HL-60 (cell line): Measurements from ENCODE around the gene TMEM263.

ENCODE experiments used
- DNase-seq, 2 experiments: peaks; one replicate each; pipeline ENCODE4 v3.0.0-alpha.2; 2010 to 2020; ENCODE audit warnings: low read depth in 1 of 2, low spot score in 1 of 2
- H3K27ac ChIP-seq: fragments of 250-450 bp; sonication (Bioruptor Pico); replicated peaks from 2 replicates; pipeline ENCODE4 v1.5.1; 2020; ENCODE audit warnings: mild to moderate bottlenecking, moderate library complexity
- H3K27me3 ChIP-seq: fragments of 250-450 bp; sonication (Bioruptor Pico); 2 replicates; pipeline ENCODE4 v1.5.1; 2021; ENCODE audit warnings: mild to moderate bottlenecking, moderate library complexity; ENCODE audit not compliant: insufficient read depth, poor library complexity, severe bottlenecking
- H3K4me3 ChIP-seq: replicated peaks from 2 replicates; pipeline ENCODE4 v1.5.1; 2011; ENCODE audit warnings: mild to moderate bottlenecking, control low read depth, low read length; ENCODE audit not compliant: insufficient read depth
- CTCF ChIP-seq: IDR thresholded peaks from one replicate; pipeline ENCODE4 v1.5.1; 2011; ENCODE audit warnings: low read length, control low read depth, inconsistent platforms; ENCODE audit not compliant: insufficient read depth
- GABPA ChIP-seq: IDR thresholded peaks from 2 replicates; pipeline ENCODE4 v1.6.1; 2012; ENCODE audit warnings: low read depth
- POLR2AphosphoS5 ChIP-seq: IDR thresholded peaks from 2 replicates; pipeline ENCODE4 v1.6.1; 2012; ENCODE audit warnings: low read depth
- SPI1 ChIP-seq: IDR thresholded peaks from 2 replicates; pipeline ENCODE4 v1.6.1; 2012; ENCODE audit warnings: low read depth, mild to moderate bottlenecking, borderline replicate concordance
- TF ChIP-seq, protein P1 (sequence below): IDR thresholded peaks from 2 replicates; pipeline ENCODE4 v1.6.1; 2012; ENCODE audit warnings: low read depth; ENCODE audit not compliant: insufficient replicate concordance

TMEM263 gene

GRCh38 chr12:106907846-106908245, 47.9 kb upstream of the TMEM263 start:
- Histone ChIP-seq H3K27ac (no peak overlapping the region), H3K4me3 (no peak overlapping the region), H3K27me3 (peaks cover 73% of the 10 kb centered on the region)
- no peak for DNase-seq
- TF ChIP-seq POLR2AphosphoS5, result no peak
- TF ChIP-seq, protein P1, sequence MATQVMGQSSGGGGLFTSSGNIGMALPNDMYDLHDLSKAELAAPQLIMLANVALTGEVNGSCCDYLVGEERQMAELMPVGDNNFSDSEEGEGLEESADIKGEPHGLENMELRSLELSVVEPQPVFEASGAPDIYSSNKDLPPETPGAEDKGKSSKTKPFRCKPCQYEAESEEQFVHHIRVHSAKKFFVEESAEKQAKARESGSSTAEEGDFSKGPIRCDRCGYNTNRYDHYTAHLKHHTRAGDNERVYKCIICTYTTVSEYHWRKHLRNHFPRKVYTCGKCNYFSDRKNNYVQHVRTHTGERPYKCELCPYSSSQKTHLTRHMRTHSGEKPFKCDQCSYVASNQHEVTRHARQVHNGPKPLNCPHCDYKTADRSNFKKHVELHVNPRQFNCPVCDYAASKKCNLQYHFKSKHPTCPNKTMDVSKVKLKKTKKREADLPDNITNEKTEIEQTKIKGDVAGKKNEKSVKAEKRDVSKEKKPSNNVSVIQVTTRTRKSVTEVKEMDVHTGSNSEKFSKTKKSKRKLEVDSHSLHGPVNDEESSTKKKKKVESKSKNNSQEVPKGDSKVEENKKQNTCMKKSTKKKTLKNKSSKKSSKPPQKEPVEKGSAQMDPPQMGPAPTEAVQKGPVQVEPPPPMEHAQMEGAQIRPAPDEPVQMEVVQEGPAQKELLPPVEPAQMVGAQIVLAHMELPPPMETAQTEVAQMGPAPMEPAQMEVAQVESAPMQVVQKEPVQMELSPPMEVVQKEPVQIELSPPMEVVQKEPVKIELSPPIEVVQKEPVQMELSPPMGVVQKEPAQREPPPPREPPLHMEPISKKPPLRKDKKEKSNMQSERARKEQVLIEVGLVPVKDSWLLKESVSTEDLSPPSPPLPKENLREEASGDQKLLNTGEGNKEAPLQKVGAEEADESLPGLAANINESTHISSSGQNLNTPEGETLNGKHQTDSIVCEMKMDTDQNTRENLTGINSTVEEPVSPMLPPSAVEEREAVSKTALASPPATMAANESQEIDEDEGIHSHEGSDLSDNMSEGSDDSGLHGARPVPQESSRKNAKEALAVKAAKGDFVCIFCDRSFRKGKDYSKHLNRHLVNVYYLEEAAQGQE, result no peak
- TF ChIP-seq GABPA, result no peak
- no peak for TF ChIP-seq SPI1
- TF ChIP-seq CTCF, result no peak

DNA sequence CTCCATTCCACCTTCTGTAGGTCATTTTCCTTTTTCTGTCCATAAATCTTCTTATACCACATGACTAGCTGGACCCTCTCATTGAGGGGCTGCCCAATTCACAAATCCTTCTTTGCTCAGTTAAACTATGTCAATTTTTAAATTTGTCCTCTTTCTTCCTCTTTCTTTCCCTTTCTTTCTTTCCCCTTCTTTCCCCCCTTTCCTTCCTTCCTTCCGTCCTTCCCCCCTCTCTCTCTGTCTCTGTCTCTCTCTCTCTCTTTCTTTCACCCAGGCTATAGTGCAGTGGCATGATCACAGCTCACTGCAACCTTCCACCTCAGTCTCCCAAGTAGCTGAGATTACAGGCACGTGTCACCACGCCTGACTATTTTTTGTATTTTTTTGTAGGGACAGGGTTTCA, 47.1 kb upstream of the TMEM263 start:
- Histone ChIP-seq H3K4me3 (no peak overlapping the region), H3K27me3 (peaks cover 71% of the 10 kb centered on the region), H3K27ac (no peak overlapping the region)
- TF ChIP-seq, protein P1, result no peak
- TF ChIP-seq CTCF, result no peak
- TF ChIP-seq POLR2AphosphoS5, result no peak
- DNase-seq, result no peak

GRCh38 chr12:106910202-106910601, 45.5 kb upstream of the TMEM263 start:
- Histone ChIP-seq H3K4me3 (no peak overlapping the region), H3K27me3 (peaks cover 67% of the 10 kb centered on the region), H3K27ac (no peak overlapping the region)
- TF ChIP-seq, protein P1, result no peak
- TF ChIP-seq POLR2AphosphoS5 (peak; percentile 92), GABPA (peak; percentile 39; the same call in 1 of the 2 replicates), SPI1 (peak; percentile 99)
- DNase-seq, result peak in 1 of 2 experiments; percentile 61

DNA sequence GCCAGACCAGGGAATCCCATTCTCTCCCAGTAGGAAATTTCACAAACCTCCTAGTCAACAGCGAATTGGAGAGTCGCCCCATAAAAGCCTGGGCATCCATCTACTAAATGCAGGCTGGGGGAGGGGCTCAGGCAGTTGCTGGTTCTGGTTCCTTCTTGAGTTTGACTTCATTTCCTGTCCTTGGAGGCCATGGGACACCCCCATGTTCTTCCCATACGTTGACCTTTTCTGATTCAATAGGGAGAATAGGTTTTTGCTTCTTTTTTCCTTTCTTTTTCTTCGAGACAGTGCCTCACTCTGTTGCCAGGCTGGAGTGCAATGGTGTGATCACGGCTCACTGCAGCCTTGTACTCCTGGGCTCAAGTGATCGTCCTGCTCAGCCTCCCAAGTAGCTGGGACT, 44.1 kb upstream of the TMEM263 start:
- Histone ChIP-seq H3K27me3 (peaks cover 71% of the 10 kb centered on the region), H3K4me3 (no peak overlapping the region), H3K27ac (no peak overlapping the region)
- TF ChIP-seq CTCF (no peak), SPI1 (no peak), POLR2AphosphoS5 (no peak), GABPA (no peak)
- TF ChIP-seq, protein P1, result no peak
- no peak for DNase-seq
